Measurements from ENCODE around the gene SERTAD4.

GRCh38 chr1:210251680-210252490 is 19.3 kb downstream of the SERTAD4 start:
- TF ChIP-seq FOXM1 (IDR thresholded peaks at IDR 0.05; ENCODE audit: borderline replicate concordance, low read depth) (no peak), YY1 (IDR thresholded peaks at IDR 0.05; ENCODE audit: low read depth) (no peak)
